HEK293 (cell line): ENCODE measurements around the gene IGFBP4.
A peak's percentile ranks its signal among the peaks of the same experiment; 100 is the strongest.

Experiments used
- CTCF ChIA-PET: fragments of 350-600 bp; formaldehyde crosslinking; extraction: SDS; loops from one replicate; lab custom pipeline; 2021; ENCODE audit warnings: antibody characterized with exemption; lab: Yijun Ruan, JAX
- POLR2A ChIA-PET: fragments of 300-600 bp; formaldehyde crosslinking; extraction: SDS; loops from one replicate; lab custom pipeline; 2020; ENCODE audit warnings: antibody characterized with exemption, inconsistent platforms; lab: Yijun Ruan, JAX
- H3K27ac ChIP-seq: fragments of 200-500 bp; sonication (Bioruptor generic); 2 replicates; pipeline ENCODE4 v1.5.1; 2014; ENCODE audit warnings: low read depth, low read length, control low read depth, inconsistent platforms; ENCODE audit errors: extremely low read depth
- H3K36me3 ChIP-seq, 2 experiments: fragments of 200-500 bp in 1 of 2; sonication (Bioruptor generic) in 1 of 2; 1 replicate in 1 of 2; 2 replicates in 1 of 2; pipeline ENCODE4 v1.5.1; 2014 to 2017; ENCODE audit warnings: inconsistent platforms in 2 of 2, low read length in 2 of 2; ENCODE audit not compliant: control insufficient read depth in 2 of 2, insufficient read depth in 1 of 2
- H3K4me1 ChIP-seq: fragments of 200-500 bp; sonication (Bioruptor generic); 2 replicates; pipeline ENCODE4 v1.5.1; 2014; ENCODE audit warnings: mild to moderate bottlenecking, low read length, inconsistent platforms; ENCODE audit not compliant: control insufficient read depth, insufficient read depth
- H3K4me3 ChIP-seq: 2 replicates; pipeline ENCODE4 v1.5.1; 2011; ENCODE audit warnings: low read depth, mild to moderate bottlenecking, control low read depth, low read length, moderate library complexity
- H3K9me3 ChIP-seq: fragments of 200-500 bp; sonication (Bioruptor generic); 2 replicates; pipeline ENCODE4 v1.5.1; 2014; ENCODE audit warnings: low read depth, low read length, inconsistent platforms; ENCODE audit not compliant: control insufficient read depth, insufficient read depth
- FEZF1 ChIP-seq: fragments of 450-650 bp; formaldehyde crosslinking; IDR thresholded peaks from 2 replicates; pipeline ENCODE4 v1.5.1; 2016; ENCODE audit warnings: missing biosample characterization, missing genetic modification characterization
- PRDM1 ChIP-seq: fragments of 450-650 bp; formaldehyde crosslinking; IDR thresholded peaks from 2 replicates; pipeline ENCODE4; 2016; ENCODE audit warnings: missing biosample characterization, missing genetic modification characterization
- YY2 ChIP-seq: fragments of 450-650 bp; formaldehyde crosslinking; IDR thresholded peaks from 2 replicates; pipeline ENCODE4 v1.5.1; 2016; ENCODE audit warnings: missing biosample characterization, missing genetic modification characterization
- ZEB2 ChIP-seq: fragments of 450-650 bp; formaldehyde crosslinking; IDR thresholded peaks from 2 replicates; pipeline ENCODE4 v1.5.1; 2016; ENCODE audit warnings: missing biosample characterization, missing genetic modification characterization
- ZNF202 ChIP-seq: fragments of 450-650 bp; formaldehyde crosslinking; IDR thresholded peaks from 2 replicates; pipeline ENCODE4 v1.5.1; 2016; ENCODE audit warnings: missing biosample characterization, missing genetic modification characterization, borderline replicate concordance
- ZNF416 ChIP-seq: fragments of 450-650 bp; formaldehyde crosslinking; IDR thresholded peaks from 2 replicates; pipeline ENCODE4 v1.5.1; 2016; ENCODE audit warnings: missing biosample characterization, missing genetic modification characterization
- ZNF473 ChIP-seq: fragments of 450-650 bp; formaldehyde crosslinking; IDR thresholded peaks from 2 replicates; pipeline ENCODE4 v1.5.1; 2017; ENCODE audit warnings: missing biosample characterization, missing genetic modification characterization
- ZNF521 ChIP-seq: fragments of 450-650 bp; formaldehyde crosslinking; IDR thresholded peaks from 2 replicates; pipeline ENCODE4 v1.5.1; 2017; ENCODE audit warnings: missing biosample characterization, mild to moderate bottlenecking, missing genetic modification characterization
- ZNF544 ChIP-seq: fragments of 450-650 bp; formaldehyde crosslinking; IDR thresholded peaks from 2 replicates; pipeline ENCODE4 v1.5.0; 2017; ENCODE audit warnings: missing biosample characterization, missing genetic modification characterization
- ZNF701 ChIP-seq: fragments of 450-650 bp; formaldehyde crosslinking; IDR thresholded peaks from 2 replicates; pipeline ENCODE4 v1.5.1; 2016; ENCODE audit warnings: missing biosample characterization, missing genetic modification characterization
- ZSCAN23 ChIP-seq: fragments of 450-650 bp; formaldehyde crosslinking; IDR thresholded peaks from 2 replicates; pipeline ENCODE4 v1.5.1; 2016; ENCODE audit warnings: missing biosample characterization, missing genetic modification characterization
- ZSCAN30 ChIP-seq: fragments of 450-650 bp; IDR thresholded peaks from 2 replicates; pipeline ENCODE4 v1.5.1; 2018; ENCODE audit warnings: missing biosample characterization, mild to moderate bottlenecking, missing genetic modification characterization, moderate library complexity
- TF ChIP-seq, protein P1 (sequence below): fragments of 450-650 bp; formaldehyde crosslinking; IDR thresholded peaks from 2 replicates; pipeline ENCODE4 v1.5.1; 2016; ENCODE audit warnings: missing biosample characterization, missing genetic modification characterization
- TF ChIP-seq, protein P2 (sequence below): fragments of 450-650 bp; formaldehyde crosslinking; IDR thresholded peaks from 2 replicates; pipeline ENCODE4 v1.5.1; 2016; ENCODE audit warnings: missing biosample characterization, missing genetic modification characterization, borderline replicate concordance
- TF ChIP-seq, protein P3 (sequence below): fragments of 450-650 bp; formaldehyde crosslinking; IDR thresholded peaks from 2 replicates; pipeline ENCODE4 v1.5.1; 2017; ENCODE audit warnings: missing biosample characterization, missing genetic modification characterization
- TF ChIP-seq, protein P4 (sequence below): fragments of 450-650 bp; IDR thresholded peaks from 2 replicates; pipeline ENCODE4 v1.5.1; 2018; ENCODE audit warnings: missing biosample characterization, missing genetic modification characterization
- TF ChIP-seq, protein P5 (sequence below): fragments of 450-650 bp; formaldehyde crosslinking; IDR thresholded peaks from 2 replicates; pipeline ENCODE4 v1.5.1; 2017; ENCODE audit warnings: missing biosample characterization, missing genetic modification characterization
- TF ChIP-seq, protein P6 (sequence below): fragments of 450-650 bp; formaldehyde crosslinking; IDR thresholded peaks from 2 replicates; pipeline ENCODE4 v1.5.1; 2016; ENCODE audit warnings: missing biosample characterization, missing genetic modification characterization
- TF ChIP-seq, protein P7 (sequence below): fragments of 450-650 bp; formaldehyde crosslinking; IDR thresholded peaks from 2 replicates; pipeline ENCODE4 v1.5.1; 2017; ENCODE audit warnings: missing biosample characterization, missing genetic modification characterization
- TF ChIP-seq, protein P8 (sequence below): fragments of 450-650 bp; formaldehyde crosslinking; IDR thresholded peaks from 2 replicates; pipeline ENCODE4 v1.5.1; 2016; ENCODE audit warnings: missing biosample characterization, missing genetic modification characterization

IGFBP4 gene

DNA sequence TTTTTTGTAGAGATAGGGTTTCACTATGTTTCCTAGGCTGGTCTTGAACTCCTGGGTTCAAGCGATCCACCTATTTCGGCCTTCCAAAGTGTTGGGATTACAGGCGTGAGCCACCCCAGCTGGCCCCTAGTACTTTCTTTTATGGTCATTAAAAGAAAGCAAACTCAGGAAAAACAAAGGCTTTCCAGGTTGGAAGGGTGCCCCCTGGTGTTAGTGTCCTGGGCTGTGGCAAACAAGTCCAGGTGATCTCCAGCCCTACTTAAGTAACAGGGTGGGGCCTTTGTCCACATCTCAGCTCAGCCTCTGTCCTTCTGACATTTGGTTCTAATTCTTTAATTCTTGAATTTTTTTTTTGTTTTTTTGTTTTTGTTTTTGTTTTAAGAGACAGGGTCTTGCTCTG, 6.9 kb downstream of the IGFBP4 start:
- no peaks in the 10 kb centered on the region for H3K9me3 ChIP-seq
- TF ChIP-seq, protein P1, sequence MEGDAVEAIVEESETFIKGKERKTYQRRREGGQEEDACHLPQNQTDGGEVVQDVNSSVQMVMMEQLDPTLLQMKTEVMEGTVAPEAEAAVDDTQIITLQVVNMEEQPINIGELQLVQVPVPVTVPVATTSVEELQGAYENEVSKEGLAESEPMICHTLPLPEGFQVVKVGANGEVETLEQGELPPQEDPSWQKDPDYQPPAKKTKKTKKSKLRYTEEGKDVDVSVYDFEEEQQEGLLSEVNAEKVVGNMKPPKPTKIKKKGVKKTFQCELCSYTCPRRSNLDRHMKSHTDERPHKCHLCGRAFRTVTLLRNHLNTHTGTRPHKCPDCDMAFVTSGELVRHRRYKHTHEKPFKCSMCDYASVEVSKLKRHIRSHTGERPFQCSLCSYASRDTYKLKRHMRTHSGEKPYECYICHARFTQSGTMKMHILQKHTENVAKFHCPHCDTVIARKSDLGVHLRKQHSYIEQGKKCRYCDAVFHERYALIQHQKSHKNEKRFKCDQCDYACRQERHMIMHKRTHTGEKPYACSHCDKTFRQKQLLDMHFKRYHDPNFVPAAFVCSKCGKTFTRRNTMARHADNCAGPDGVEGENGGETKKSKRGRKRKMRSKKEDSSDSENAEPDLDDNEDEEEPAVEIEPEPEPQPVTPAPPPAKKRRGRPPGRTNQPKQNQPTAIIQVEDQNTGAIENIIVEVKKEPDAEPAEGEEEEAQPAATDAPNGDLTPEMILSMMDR (tag by site-specific recombination) = peak; percentile 60
- TF ChIP-seq, protein P2, sequence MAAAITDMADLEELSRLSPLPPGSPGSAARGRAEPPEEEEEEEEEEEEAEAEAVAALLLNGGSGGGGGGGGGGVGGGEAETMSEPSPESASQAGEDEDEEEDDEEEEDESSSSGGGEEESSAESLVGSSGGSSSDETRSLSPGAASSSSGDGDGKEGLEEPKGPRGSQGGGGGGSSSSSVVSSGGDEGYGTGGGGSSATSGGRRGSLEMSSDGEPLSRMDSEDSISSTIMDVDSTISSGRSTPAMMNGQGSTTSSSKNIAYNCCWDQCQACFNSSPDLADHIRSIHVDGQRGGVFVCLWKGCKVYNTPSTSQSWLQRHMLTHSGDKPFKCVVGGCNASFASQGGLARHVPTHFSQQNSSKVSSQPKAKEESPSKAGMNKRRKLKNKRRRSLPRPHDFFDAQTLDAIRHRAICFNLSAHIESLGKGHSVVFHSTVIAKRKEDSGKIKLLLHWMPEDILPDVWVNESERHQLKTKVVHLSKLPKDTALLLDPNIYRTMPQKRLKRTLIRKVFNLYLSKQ (tag by site-specific recombination) = no peak
- TF ChIP-seq ZNF521 = no peak
- TF ChIP-seq PRDM1 (tag by site-specific recombination) = peak; percentile 55; the same call in 1 of the 2 replicates
- no peak for TF ChIP-seq ZNF202 (tag by site-specific recombination)
- TF ChIP-seq ZSCAN30 (tag by site-specific recombination) = no peak
- TF ChIP-seq, protein P3, sequence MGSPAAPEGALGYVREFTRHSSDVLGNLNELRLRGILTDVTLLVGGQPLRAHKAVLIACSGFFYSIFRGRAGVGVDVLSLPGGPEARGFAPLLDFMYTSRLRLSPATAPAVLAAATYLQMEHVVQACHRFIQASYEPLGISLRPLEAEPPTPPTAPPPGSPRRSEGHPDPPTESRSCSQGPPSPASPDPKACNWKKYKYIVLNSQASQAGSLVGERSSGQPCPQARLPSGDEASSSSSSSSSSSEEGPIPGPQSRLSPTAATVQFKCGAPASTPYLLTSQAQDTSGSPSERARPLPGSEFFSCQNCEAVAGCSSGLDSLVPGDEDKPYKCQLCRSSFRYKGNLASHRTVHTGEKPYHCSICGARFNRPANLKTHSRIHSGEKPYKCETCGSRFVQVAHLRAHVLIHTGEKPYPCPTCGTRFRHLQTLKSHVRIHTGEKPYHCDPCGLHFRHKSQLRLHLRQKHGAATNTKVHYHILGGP (tag by site-specific recombination) = peak; percentile 23; the same call in 1 of the 2 replicates
- TF ChIP-seq ZNF701 (tag by site-specific recombination) = no peak
- TF ChIP-seq ZNF473 (tag by site-specific recombination) = no peak
- TF ChIP-seq, protein P4, sequence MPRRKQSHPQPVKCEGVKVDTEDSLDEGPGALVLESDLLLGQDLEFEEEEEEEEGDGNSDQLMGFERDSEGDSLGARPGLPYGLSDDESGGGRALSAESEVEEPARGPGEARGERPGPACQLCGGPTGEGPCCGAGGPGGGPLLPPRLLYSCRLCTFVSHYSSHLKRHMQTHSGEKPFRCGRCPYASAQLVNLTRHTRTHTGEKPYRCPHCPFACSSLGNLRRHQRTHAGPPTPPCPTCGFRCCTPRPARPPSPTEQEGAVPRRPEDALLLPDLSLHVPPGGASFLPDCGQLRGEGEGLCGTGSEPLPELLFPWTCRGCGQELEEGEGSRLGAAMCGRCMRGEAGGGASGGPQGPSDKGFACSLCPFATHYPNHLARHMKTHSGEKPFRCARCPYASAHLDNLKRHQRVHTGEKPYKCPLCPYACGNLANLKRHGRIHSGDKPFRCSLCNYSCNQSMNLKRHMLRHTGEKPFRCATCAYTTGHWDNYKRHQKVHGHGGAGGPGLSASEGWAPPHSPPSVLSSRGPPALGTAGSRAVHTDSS (tag by site-specific recombination) = no peak
- TF ChIP-seq YY2 (tag by site-specific recombination) = no peak
- TF ChIP-seq FEZF1 = no peak
- TF ChIP-seq ZEB2 (tag by site-specific recombination) = 0 out of 2 replicates have a peak, but pooled peaks have one; percentile 21
- TF ChIP-seq, protein P5, sequence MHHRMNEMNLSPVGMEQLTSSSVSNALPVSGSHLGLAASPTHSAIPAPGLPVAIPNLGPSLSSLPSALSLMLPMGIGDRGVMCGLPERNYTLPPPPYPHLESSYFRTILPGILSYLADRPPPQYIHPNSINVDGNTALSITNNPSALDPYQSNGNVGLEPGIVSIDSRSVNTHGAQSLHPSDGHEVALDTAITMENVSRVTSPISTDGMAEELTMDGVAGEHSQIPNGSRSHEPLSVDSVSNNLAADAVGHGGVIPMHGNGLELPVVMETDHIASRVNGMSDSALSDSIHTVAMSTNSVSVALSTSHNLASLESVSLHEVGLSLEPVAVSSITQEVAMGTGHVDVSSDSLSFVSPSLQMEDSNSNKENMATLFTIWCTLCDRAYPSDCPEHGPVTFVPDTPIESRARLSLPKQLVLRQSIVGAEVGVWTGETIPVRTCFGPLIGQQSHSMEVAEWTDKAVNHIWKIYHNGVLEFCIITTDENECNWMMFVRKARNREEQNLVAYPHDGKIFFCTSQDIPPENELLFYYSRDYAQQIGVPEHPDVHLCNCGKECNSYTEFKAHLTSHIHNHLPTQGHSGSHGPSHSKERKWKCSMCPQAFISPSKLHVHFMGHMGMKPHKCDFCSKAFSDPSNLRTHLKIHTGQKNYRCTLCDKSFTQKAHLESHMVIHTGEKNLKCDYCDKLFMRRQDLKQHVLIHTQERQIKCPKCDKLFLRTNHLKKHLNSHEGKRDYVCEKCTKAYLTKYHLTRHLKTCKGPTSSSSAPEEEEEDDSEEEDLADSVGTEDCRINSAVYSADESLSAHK = no peak
- ChIA-PET CTCF (interaction anchor here (0.6 to 7.2 kb wide), 37 partner anchors 8 to 1228 kb away, joined by 3 to 58 read pairs (median 5); partner anchors contain the start of gene TOP2A), POLR2A (interaction anchor here (2.4 kb wide), 1 partner anchor 33 kb away, joined by 10 read pairs; the partner anchor contains the start of gene TOP2A)
- H3K4me3 ChIP-seq = no peak overlapping the region
- H3K36me3 ChIP-seq = peaks cover 0 to 12% of the 10 kb centered on the region in 2 experiments; a peak in 1 of 3 replicates
- no peak overlapping the region for H3K27ac ChIP-seq
- H3K4me1 ChIP-seq = no peaks in the 10 kb centered on the region

DNA sequence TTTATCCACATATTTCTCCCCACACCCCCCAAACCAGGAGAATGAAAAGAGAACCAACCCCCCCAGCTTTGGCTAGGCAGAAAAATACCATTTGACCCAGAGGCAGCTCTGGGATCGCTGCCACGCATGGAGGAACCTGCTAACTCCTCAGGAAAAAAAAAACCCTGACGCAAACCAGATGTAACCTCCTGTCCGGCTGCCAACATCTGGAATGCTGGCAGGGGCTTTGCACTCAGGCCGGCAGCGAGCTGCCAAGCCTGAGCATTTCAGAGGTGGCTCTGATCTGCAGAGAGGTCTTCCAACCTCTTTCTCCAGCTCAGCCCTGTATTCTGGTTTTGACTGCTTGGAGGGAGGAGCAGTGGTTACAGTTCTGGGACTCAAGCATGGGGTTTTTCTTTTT, 8.2 kb downstream of the IGFBP4 start:
- POLR2A ChIA-PET = interaction anchor here (0.5 kb wide), 1 partner anchor 25 kb away, joined by 7 read pairs; no protein-coding TSS in a partner anchor
- peaks cover 0 to 13% of the 10 kb centered on the region in 2 experiments; a peak in 1 of 3 replicates for H3K36me3 ChIP-seq
- no peak overlapping the region for H3K4me3 ChIP-seq
- no peak overlapping the region for H3K27ac ChIP-seq
- H3K4me1 ChIP-seq = no peaks in the 10 kb centered on the region
- H3K9me3 ChIP-seq = no peaks in the 10 kb centered on the region
- CTCF ChIA-PET = interaction anchor here (0.6 to 7.2 kb wide), 13 partner anchors 12 to 1197 kb away, joined by 3 to 58 read pairs (median 5); no protein-coding TSS in a partner anchor
- TF ChIP-seq, protein P6, sequence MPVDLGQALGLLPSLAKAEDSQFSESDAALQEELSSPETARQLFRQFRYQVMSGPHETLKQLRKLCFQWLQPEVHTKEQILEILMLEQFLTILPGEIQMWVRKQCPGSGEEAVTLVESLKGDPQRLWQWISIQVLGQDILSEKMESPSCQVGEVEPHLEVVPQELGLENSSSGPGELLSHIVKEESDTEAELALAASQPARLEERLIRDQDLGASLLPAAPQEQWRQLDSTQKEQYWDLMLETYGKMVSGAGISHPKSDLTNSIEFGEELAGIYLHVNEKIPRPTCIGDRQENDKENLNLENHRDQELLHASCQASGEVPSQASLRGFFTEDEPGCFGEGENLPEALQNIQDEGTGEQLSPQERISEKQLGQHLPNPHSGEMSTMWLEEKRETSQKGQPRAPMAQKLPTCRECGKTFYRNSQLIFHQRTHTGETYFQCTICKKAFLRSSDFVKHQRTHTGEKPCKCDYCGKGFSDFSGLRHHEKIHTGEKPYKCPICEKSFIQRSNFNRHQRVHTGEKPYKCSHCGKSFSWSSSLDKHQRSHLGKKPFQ = no peak
- TF ChIP-seq, protein P7, sequence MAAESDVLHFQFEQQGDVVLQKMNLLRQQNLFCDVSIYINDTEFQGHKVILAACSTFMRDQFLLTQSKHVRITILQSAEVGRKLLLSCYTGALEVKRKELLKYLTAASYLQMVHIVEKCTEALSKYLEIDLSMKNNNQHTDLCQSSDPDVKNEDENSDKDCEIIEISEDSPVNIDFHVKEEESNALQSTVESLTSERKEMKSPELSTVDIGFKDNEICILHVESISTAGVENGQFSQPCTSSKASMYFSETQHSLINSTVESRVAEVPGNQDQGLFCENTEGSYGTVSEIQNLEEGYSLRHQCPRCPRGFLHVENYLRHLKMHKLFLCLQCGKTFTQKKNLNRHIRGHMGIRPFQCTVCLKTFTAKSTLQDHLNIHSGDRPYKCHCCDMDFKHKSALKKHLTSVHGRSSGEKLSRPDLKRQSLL (tag by site-specific recombination) = no peak
- TF ChIP-seq ZNF544 (tag by site-specific recombination) (no peak), ZSCAN23 (tag by site-specific recombination) (no peak), ZSCAN30 (tag by site-specific recombination) (no peak), ZNF416 (tag by site-specific recombination) (no peak)
- TF ChIP-seq, protein P8, sequence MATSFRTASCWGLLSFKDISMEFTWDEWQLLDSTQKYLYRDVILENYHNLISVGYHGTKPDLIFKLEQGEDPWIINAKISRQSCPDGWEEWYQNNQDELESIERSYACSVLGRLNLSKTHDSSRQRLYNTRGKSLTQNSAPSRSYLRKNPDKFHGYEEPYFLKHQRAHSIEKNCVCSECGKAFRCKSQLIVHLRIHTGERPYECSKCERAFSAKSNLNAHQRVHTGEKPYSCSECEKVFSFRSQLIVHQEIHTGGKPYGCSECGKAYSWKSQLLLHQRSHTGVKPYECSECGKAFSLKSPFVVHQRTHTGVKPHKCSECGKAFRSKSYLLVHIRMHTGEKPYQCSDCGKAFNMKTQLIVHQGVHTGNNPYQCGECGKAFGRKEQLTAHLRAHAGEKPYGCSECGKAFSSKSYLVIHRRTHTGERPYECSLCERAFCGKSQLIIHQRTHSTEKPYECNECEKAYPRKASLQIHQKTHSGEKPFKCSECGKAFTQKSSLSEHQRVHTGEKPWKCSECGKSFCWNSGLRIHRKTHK (tag by site-specific recombination) = no peak
